GM11168 (cell line): ENCODE measurements around the gene DKK2.

Experiments
- in situ Hi-C: fragments of 300-500 bp; cut with MboI; formaldehyde crosslinking; loops from one replicate; pipeline ENCODE4 v1.12.0; 2022; ENCODE audit warnings: low sequenced_read_pairs; ENCODE audit not compliant: unreplicated experiment

The DKK2 gene, protein sequence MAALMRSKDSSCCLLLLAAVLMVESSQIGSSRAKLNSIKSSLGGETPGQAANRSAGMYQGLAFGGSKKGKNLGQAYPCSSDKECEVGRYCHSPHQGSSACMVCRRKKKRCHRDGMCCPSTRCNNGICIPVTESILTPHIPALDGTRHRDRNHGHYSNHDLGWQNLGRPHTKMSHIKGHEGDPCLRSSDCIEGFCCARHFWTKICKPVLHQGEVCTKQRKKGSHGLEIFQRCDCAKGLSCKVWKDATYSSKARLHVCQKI

DNA sequence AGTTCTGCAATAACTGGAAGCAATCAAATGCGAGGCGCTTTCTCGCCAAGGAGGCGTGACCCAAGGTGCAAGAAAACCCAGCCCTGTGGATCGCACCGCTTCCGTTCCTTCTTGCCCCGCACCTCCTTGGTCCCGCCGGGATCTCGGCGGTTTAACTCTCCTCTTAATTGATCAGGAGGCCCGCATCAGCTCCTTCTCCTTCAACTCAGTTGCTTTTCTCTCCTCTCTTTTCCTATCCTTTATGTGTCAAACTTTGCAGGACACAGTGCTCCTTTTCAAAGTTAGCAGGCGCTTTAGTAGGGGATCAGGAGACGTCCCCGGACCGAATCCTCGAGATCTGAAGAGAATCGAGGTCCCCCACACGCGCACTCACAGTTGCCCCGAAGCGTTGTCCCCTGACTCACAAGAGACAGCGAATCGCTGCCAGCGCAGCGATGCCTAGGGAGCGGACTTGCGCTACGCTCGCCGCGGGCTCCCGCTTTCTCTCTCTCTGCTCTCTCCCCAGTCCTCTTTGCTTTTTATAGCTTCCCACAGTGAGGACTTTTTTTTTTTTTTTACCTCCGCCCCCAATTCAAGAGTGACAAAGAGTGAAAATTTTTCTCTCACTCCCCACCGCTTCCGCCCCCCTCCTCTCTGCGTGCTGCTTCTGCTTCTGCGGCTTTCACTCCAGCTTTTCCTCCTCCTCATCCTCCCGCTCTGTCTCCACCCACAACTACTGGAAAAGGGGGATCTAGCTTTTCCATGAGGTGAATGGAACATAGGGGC is at the start of gene DKK2:
Gene DKK2 (minus strand): TSS at position 495 of the 765 bp plus-strand sequence. CDS start 722 bp downstream, outside the sequence.
- in situ Hi-C loops, result no loop called here

DNA sequence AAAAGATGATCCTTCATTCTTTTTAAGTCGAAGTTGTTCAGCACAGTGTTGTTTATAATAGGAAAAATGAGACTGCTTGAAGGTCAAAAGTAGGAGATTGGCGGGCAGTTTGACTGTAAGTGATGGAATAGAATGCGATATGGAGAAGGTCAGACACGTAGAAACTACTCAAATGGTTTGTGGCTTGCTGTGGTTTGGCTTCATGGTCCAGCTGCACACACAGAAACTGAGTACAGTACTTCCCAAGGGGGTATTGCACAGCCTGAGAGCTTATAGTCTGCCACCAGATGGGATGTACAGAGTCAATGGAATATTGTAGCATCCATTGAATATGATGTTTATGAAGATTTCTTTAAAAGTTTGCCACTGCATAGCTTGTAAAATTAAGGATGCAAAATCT is 41.1 kb upstream of the DKK2 start:
- in situ Hi-C loops, result no loop called here

DNA sequence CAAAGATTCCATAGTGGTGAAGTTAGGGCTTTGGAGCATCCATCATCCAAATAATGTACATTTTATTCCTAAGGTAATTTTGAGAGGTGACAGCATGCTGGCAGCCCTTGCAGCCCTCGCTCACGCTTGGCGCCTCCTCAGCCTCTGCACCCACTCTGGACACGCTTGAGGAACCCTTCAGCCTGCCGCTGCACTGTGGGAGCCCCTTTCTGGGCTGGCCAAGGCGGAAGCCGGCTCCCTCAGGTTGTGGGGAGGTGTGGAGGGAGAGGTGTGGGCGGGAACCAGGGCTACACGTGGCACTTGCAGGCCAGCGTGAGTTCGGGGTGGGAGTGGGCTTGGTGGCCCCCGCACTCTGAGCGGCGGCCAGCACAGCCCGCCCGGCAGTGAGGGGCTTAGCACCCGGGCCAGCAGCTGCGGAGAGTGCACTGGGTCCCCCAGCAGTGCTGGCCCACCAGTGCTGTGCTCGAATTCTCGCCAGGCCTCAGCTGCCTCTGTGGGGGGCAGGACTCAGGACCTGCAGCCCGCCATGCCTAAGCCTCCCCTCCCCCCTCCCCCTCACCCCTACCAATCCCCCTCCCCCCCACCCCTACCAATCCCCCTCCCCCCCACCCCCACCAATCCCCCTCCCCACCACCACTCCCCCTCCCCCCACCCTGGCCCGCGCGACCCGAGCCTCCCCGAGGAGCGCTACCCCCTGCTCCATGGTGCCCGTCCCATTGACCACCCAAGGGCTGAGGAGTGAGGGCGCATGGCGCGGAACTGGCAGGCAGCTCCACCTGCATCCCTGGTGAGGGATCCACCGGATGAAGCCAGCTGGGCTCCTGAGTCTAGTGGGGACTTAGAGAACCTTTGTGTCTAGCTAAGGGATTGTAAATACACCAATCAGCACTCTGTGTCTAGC is 37.0 kb upstream of the DKK2 start:
- in situ Hi-C loops, result no loop called here

- in situ Hi-C loops, result no loop called here
Observed at GRCh38 chr4:107071108-107071507, 35.0 kb upstream of the DKK2 start.

GRCh38 chr4:107069049-107069448 is 32.9 kb upstream of the DKK2 start:
- in situ Hi-C loops, result no loop called here

- in situ Hi-C loops, result no loop called here
Observed at GRCh38 chr4:107068116-107068515, 32.0 kb upstream of the DKK2 start.

GRCh38 chr4:107066621-107067020 is 30.5 kb upstream of the DKK2 start:
- in situ Hi-C loops, result no loop called here

DNA sequence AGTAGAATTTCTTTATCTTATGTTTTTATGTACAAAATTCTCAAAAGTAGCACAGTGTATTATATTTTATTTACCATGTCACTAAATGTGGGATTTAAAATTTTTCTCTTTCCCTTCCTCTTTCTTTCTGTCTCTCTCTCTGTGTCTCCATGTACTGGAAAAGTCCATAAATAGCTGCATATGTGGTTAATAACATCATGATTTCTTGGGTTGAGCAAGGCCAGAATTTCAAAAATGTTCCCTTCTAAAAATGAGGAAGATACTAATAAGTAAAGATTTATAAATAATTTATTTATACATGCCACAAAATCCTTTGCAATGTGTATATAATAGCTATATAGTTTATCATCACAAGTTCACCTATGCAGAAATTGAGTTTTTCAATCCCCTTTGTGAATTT is 29.1 kb upstream of the DKK2 start:
- in situ Hi-C loops, result no loop called here

DNA sequence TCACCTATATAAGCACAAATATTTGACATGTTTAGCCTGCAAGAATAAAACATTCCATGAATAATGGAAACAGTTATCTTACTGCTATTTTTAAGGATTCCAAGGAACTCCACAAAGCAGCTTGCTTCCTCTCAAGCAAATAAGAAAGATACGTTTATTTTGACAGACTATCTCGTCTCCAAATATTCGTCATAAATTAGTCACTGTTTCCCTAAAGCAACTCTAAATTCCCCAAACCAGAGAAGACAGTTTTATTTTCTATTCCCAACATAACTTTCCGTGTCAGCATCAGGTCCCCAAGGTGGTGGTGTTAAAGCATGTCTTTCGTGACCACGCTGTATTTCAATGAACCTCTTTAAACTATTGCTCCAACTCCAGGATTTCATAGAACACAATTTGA is 24.3 kb upstream of the DKK2 start:
- in situ Hi-C loops, result no loop called here

GRCh38 chr4:107058828-107059227 is 22.7 kb upstream of the DKK2 start:
- in situ Hi-C loops, result no loop called here

- in situ Hi-C loops, result no loop called here
Observed at GRCh38 chr4:107050525-107051135, 14.5 kb upstream of the DKK2 start.

DNA sequence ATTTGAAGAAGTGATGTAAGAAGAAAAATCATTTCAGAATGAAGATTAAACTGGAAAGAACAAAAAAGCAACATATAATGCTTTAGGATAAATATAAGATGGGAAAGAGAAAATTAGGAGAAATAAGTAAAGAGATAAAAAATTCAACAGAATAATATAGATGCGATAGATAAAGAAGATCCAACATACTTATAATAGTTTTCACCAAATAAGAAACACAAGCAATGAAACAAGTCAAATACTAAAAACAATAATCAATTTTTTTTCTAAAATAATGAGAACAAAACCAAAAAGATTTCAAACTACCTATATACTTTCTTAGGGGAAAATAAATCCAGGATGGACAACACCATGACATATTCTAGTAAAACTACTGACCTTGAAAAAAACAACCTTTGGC is 10.1 kb upstream of the DKK2 start:
- in situ Hi-C loops, result no loop called here

- in situ Hi-C loops, result no loop called here
Observed at GRCh38 chr4:107044170-107044569, 8.1 kb upstream of the DKK2 start.

- in situ Hi-C loops, result no loop called here
Observed at GRCh38 chr4:107037199-107037584, 1.1 kb upstream of the DKK2 start.

- in situ Hi-C loops, result no loop called here
Observed at GRCh38 chr4:107036584-107037198, 578 bp upstream of the DKK2 start.

DNA sequence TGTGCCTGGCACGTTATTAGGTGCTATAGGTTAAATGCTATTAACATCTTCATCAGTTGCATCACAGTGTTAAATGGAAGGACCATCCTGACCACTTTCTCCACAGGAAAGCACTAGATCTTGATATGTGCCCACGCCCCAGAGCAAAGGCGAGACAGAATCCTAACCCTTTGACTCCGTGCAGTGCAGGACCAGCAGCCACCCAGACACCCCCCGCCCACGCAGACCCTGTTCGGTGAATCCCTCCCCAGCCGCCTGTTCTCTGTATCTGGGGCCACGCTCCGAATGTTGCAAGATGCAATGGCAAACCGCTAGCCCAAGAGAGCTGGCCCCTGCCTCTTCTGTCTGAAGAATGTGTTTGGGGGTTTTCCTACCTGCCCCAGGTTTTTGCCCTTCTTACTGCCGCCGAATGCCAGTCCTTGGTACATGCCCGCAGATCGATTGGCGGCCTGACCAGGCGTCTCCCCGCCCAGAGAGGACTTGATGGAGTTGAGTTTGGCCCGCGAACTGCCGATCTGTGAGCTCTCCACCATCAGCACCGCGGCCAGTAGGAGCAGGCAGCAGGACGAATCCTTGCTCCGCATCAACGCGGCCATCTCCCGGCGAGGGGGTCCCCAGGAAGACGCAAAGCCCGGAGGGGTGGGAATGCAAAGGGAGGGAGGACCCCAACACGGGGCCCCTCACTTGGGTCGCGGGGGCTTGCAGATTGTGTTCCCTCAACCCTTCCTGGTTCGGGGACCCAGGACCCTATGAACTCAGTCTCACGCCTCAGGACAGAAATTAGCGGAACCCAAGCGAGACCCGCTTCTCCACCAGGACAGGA is 906 bp downstream of the DKK2 start:
- in situ Hi-C loops, result no loop called here

- in situ Hi-C loops, result no loop called here
Observed at GRCh38 chr4:107034091-107034995, 1.8 kb downstream of the DKK2 start.

DNA sequence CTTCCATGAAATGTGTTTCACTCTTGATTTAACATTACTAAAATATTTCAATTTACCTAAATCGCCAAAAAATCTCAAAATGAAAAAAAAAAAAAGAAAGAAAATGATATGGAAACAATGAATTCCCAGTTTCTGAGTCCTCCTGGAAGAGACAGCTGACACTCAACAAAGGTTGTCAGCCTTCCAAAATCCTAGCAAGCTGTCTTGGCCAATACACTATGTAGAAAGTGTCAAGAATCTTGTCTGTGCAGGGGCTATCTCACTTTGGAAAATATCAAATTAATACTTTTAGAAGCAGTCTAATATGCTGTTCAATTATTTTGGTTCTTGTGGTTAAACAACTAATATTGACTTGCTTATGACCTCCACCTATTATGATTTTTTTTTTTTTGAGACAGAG is 8.7 kb downstream of the DKK2 start:
- in situ Hi-C loops, result no loop called here
